GM12892 (cell line): ENCODE data around the gene GSTT2.
A peak's percentile ranks its signal among the peaks of the same experiment; 100 is the strongest.
"Not testable (repeated sequence)": the region's sequence is repeated elsewhere in the genome, so short reads cannot be mapped to it uniquely, and the experiment has no call there.

Experiments
- DNase-seq: peaks from one replicate; pipeline ENCODE4 v3.0.0; 2011; ENCODE audit not compliant: insufficient read length
- FAIRE-seq: peaks from 2 replicates; lab custom pipeline; 2011; peaks lifted over from hg19 to GRCh38; lab: Jason Lieb, UNC
- POLR2A ChIP-seq: IDR thresholded peaks from 2 replicates; pipeline ENCODE4 v1.6.1; 2011; ENCODE audit warnings: low read depth, low read length, control low read depth
- POLR2AphosphoS5 ChIP-seq: IDR thresholded peaks from 2 replicates; pipeline ENCODE4 v1.6.1; 2011; ENCODE audit warnings: low read depth, low read length, control low read depth
- TAF1 ChIP-seq: IDR thresholded peaks from 2 replicates; pipeline ENCODE4 v1.6.1; 2011; ENCODE audit warnings: low read depth, mild to moderate bottlenecking, control low read depth, low read length, borderline replicate concordance

The GSTT2 gene

DNA sequence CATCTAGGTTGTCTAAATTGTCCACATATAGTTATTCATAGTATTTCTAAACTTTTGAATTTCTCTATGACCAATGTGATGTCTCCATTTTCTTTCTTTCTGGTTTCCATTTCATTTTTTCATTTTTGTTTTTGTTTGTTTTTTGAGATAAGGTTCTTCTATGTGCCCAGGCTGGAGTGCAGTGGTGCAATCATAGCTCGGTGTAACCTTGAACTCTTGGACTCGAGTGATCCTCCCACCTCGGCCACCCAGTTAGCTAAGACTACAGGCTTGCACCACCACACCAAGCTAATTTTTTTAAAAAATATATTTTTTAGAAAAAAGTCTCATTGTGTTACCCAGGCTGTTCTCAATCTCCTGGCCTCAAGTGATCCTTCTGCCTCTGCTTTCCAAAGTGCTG lies 17.2 kb downstream of the GSTT2 start:
- no peak for DNase-seq
- TF ChIP-seq POLR2A: no peak
- TF ChIP-seq POLR2AphosphoS5: no peak
- no peak for TF ChIP-seq TAF1
- no peak for FAIRE-seq

DNA sequence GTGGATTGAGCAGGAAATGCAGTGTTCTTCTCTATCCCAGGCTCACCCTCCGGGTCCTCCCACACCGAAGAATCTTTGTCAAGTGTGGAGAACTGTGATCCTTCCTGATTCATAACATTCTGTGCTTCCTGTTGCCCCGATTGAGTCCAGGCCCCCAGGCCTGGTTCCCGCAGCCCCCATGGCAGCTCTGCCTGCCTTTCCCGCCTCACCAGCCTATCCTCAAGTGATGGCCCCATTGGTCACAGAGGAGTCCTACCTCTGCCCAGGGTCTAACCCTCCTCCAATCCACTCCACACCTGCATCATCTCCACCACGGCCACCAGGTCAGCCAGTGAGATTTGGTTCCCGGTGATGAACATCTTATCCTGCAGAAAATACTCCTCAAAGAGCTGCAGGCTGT lies 19.8 kb downstream of the GSTT2 start:
- DNase-seq, FAIRE-seq: not testable (repeated sequence)

DNA sequence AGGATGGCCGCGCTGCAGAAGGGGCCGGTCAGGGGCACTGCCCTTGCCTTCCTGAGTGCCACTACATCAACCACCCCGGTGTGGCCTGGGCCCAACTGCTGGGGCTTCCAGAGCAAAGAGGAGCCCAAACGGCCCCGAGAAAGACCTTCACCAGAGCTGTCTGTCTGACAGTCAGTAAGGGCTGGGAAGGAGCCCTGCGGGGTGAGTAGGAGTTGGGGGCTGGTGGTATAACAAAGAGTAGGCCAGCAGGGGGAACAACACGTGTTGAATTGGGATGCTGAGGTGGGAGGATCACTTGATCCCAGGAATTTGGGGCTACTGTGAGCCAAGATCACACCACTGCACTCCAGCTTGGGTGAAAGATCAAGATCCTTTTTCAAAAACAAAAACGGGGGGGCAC lies 21.4 kb downstream of the GSTT2 start:
- DNase-seq: no peak
- TF ChIP-seq POLR2AphosphoS5 (no peak), TAF1 (no peak), POLR2A (no peak)
- FAIRE-seq: peak; percentile 30

DNA sequence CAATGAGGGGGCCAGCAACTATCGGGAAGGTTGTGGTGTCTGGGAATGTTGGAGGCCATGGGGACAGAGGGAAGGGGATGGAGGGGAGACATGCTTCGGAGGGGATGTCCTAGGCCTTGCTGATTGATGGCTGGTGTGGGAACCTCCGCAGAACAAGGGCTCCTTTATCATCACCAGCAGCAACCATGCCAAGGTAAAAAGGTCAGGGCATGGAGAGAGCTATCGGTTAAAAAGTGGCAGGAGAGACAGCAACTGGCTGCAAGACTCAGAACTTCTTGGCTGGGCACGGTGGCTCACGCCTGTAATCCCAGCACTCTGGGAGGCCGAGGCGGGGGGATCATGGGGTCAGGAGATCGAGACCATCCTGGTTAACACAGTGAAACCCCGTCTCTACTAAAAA lies 22.3 kb downstream of the GSTT2 start:
- DNase-seq: no peak
- TF ChIP-seq TAF1: no peak
- no peak for TF ChIP-seq POLR2AphosphoS5
- no peak for TF ChIP-seq POLR2A
- FAIRE-seq: no peak

- FAIRE-seq (no peak), DNase-seq (no peak)
- TF ChIP-seq POLR2A (no peak), TAF1 (no peak), POLR2AphosphoS5 (no peak)
These were observed 22.9 kb downstream of the GSTT2 start for GRCh38 chr22:24002851-24003250.

DNA sequence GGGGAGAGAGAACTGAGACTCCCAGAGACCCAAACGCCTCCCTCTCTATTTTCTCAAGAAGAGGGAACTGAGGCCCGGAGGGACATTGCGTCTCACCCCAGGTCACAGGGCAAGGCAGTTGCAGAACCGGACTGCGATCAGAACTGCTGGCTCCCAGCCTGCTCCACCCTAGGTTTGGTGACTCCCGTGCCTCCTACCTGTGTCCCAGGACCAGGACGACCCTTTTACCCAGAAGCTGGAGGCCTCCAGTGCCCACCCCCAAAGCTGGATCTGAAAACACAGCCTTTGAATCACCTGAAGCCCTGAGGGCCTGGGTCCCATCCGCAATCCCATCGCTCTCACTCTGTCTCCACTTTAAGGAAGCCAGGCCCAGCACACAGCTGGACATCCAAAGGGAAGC lies 24.0 kb downstream of the GSTT2 start:
- TF ChIP-seq TAF1 (no peak), POLR2A (no peak), POLR2AphosphoS5 (no peak)
- DNase-seq (no peak), FAIRE-seq (no peak)

- no peak for TF ChIP-seq TAF1
- no peak for TF ChIP-seq POLR2AphosphoS5
- no peak for TF ChIP-seq POLR2A
- FAIRE-seq (no peak), DNase-seq (no peak)
These were observed 25.3 kb downstream of the GSTT2 start, which contains the start of gene GSTT4 for GRCh38 chr22:24005201-24005600. GSTT4 (minus strand) TSS chr22:24005453; CDS start chr22:24005356, 97 bp downstream.

DNA sequence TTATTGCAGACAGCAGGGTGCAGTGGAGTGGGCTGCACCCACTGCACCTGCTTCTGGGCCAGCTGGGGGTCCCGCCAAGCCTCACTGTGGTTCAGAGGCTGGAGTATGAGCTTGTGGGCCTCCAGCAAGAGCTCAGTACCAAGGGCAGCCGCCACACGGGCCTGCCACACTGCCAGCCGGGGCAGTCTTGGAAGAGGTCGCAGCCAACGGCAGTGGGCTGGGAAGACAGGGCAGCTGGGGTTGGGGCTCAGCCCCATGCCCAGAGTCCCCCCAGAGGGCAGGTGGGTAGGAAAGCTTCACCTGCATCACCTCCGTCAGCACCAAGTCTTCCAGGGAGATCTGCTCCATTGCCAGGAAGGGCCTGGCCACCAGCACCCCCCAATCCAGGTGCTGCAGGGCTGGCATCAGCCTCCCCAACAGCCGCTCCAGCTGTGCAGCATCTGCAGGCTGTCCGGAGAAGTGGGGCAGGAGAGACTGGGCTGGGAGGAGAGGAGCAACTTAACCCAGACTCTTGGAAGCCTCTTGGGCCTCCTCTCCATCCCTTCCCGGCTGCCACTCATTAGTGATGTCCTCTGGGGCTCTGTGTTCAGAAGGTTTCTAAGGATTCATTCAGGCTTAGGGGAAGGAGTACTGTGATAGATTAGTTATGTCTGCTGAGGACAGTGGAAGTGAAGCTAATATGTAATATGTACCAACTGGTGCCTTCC lies 26.4 kb downstream of the GSTT2 start:
- no peak for FAIRE-seq
- DNase-seq: no peak
- TF ChIP-seq POLR2AphosphoS5: no peak
- no peak for TF ChIP-seq POLR2A
- TF ChIP-seq TAF1: no peak

- TF ChIP-seq TAF1 (no peak), POLR2A (no peak), POLR2AphosphoS5 (no peak)
- FAIRE-seq: no peak
- DNase-seq: no peak
These were observed 26.9 kb downstream of the GSTT2 start for GRCh38 chr22:24006914-24007214.

- TF ChIP-seq POLR2A: no peak
- no peak for TF ChIP-seq POLR2AphosphoS5
- no peak for TF ChIP-seq TAF1
- FAIRE-seq: no peak
- DNase-seq: no peak
These were observed 27.5 kb downstream of the GSTT2 start for GRCh38 chr22:24007253-24008021.

- DNase-seq: no peak
- TF ChIP-seq TAF1: no peak
- TF ChIP-seq POLR2A: no peak
- no peak for TF ChIP-seq POLR2AphosphoS5
- no peak for FAIRE-seq
These were observed 28.0 kb downstream of the GSTT2 start for GRCh38 chr22:24008022-24008283.

- DNase-seq (no peak), FAIRE-seq (no peak)
- no peak for TF ChIP-seq POLR2A
- TF ChIP-seq POLR2AphosphoS5: no peak
- no peak for TF ChIP-seq TAF1
These were observed 28.7 kb downstream of the GSTT2 start for GRCh38 chr22:24008381-24009226.
